ENCODE measurements around the gene GNPAT. TPM values are rescaled to one million over a fixed set of nuclear protein-coding genes. Genes with fewer than 3 reads are reported as not detected.

The GNPAT gene
- polyA plus RNA-seq, 1 donor = 69.3 TPM

- no peak overlapping the region for H3K4me3 ChIP-seq (ENCODE audit: low read length)
- no peak for DNase-seq
- no peak overlapping the region for H3K27ac ChIP-seq (ENCODE audit: low read length)
- H3K4me1 ChIP-seq (ENCODE audit: control insufficient read depth, insufficient read depth, low read length) = no peaks in the 10 kb centered on the region
- WGBS (ENCODE audit: insufficient coverage, low lambda C conversion rate) = no CpG with 5 or more reads among the region's 5 CpGs
- H3K36me3 ChIP-seq (ENCODE audit: control insufficient read depth, insufficient read depth, low read length) = no peaks in the 10 kb centered on the region
- H3K27me3 ChIP-seq (ENCODE audit: control insufficient read depth, insufficient read depth, low read length) = no peaks in the 10 kb centered on the region
- H3K9me3 ChIP-seq (ENCODE audit: control insufficient read depth, low read depth, low read length) = no peaks in the 10 kb centered on the region
Observed at GRCh38 chr1:231312432-231312788, 71.4 kb downstream of the GNPAT start.

GRCh38 chr1:231313661-231314060 is 72.6 kb downstream of the GNPAT start:
- no peak overlapping the region for H3K4me3 ChIP-seq (ENCODE audit: low read length)
- WGBS (ENCODE audit: insufficient coverage, low lambda C conversion rate) = 100% methylated on average over 1 of the region's 4 CpGs
- H3K27me3 ChIP-seq (ENCODE audit: control insufficient read depth, insufficient read depth, low read length) = no peaks in the 10 kb centered on the region
- H3K27ac ChIP-seq (ENCODE audit: low read length) = no peak overlapping the region
- DNase-seq = no peak
- H3K36me3 ChIP-seq (ENCODE audit: control insufficient read depth, insufficient read depth, low read length) = no peaks in the 10 kb centered on the region
- H3K4me1 ChIP-seq (ENCODE audit: control insufficient read depth, insufficient read depth, low read length) = no peaks in the 10 kb centered on the region
- H3K9me3 ChIP-seq (ENCODE audit: control insufficient read depth, low read depth, low read length) = no peaks in the 10 kb centered on the region

GRCh38 chr1:231315887-231316286 is 74.9 kb downstream of the GNPAT start:
- Histone ChIP-seq H3K27me3 (ENCODE audit: control insufficient read depth, insufficient read depth, low read length) (no peaks in the 10 kb centered on the region), H3K36me3 (ENCODE audit: control insufficient read depth, insufficient read depth, low read length) (no peaks in the 10 kb centered on the region), H3K27ac (ENCODE audit: low read length) (no peak overlapping the region), H3K9me3 (ENCODE audit: control insufficient read depth, low read depth, low read length) (no peaks in the 10 kb centered on the region), H3K4me1 (ENCODE audit: control insufficient read depth, insufficient read depth, low read length) (no peaks in the 10 kb centered on the region), H3K4me3 (ENCODE audit: low read length) (no peak overlapping the region)
- peak in 1 of 2 donors; percentile 6 for DNase-seq
- WGBS (ENCODE audit: insufficient coverage, low lambda C conversion rate) = no CpG with 5 or more reads among the region's 11 CpGs

GRCh38 chr1:231317306-231318014 is 76.4 kb downstream of the GNPAT start:
- no peaks in the 10 kb centered on the region for H3K4me1 ChIP-seq (ENCODE audit: control insufficient read depth, insufficient read depth, low read length)
- WGBS (ENCODE audit: insufficient coverage, low lambda C conversion rate) = no CpG with 5 or more reads among the region's 44 CpGs
- no peak for DNase-seq
- H3K27me3 ChIP-seq (ENCODE audit: control insufficient read depth, insufficient read depth, low read length) = no peaks in the 10 kb centered on the region
- H3K36me3 ChIP-seq (ENCODE audit: control insufficient read depth, insufficient read depth, low read length) = no peaks in the 10 kb centered on the region
- H3K9me3 ChIP-seq (ENCODE audit: control insufficient read depth, low read depth, low read length) = no peaks in the 10 kb centered on the region
- no peak overlapping the region for H3K27ac ChIP-seq (ENCODE audit: low read length)
- H3K4me3 ChIP-seq (ENCODE audit: low read length) = no peak overlapping the region

GRCh38 chr1:231318015-231318355 is 77.0 kb downstream of the GNPAT start:
- H3K27ac ChIP-seq (ENCODE audit: low read length) = no peak overlapping the region
- no peaks in the 10 kb centered on the region for H3K27me3 ChIP-seq (ENCODE audit: control insufficient read depth, insufficient read depth, low read length)
- H3K4me3 ChIP-seq (ENCODE audit: low read length) = no peak overlapping the region
- no peaks in the 10 kb centered on the region for H3K4me1 ChIP-seq (ENCODE audit: control insufficient read depth, insufficient read depth, low read length)
- DNase-seq = no peak
- no peaks in the 10 kb centered on the region for H3K9me3 ChIP-seq (ENCODE audit: control insufficient read depth, low read depth, low read length)
- no CpG with 5 or more reads among the region's 15 CpGs for WGBS (ENCODE audit: insufficient coverage, low lambda C conversion rate)
- no peaks in the 10 kb centered on the region for H3K36me3 ChIP-seq (ENCODE audit: control insufficient read depth, insufficient read depth, low read length)

- Histone ChIP-seq H3K9me3 (ENCODE audit: control insufficient read depth, low read depth, low read length) (no peaks in the 10 kb centered on the region), H3K4me1 (ENCODE audit: control insufficient read depth, insufficient read depth, low read length) (no peaks in the 10 kb centered on the region), H3K27me3 (ENCODE audit: control insufficient read depth, insufficient read depth, low read length) (no peaks in the 10 kb centered on the region), H3K36me3 (ENCODE audit: control insufficient read depth, insufficient read depth, low read length) (no peaks in the 10 kb centered on the region), H3K4me3 (ENCODE audit: low read length) (no peak overlapping the region), H3K27ac (ENCODE audit: low read length) (no peak overlapping the region)
- WGBS (ENCODE audit: insufficient coverage, low lambda C conversion rate) = no CpG with 5 or more reads among the region's 4 CpGs
- DNase-seq = no peak
Observed at GRCh38 chr1:231318568-231318967, 77.6 kb downstream of the GNPAT start.

GRCh38 chr1:231319080-231319479 is 78.1 kb downstream of the GNPAT start:
- no peaks in the 10 kb centered on the region for H3K9me3 ChIP-seq (ENCODE audit: control insufficient read depth, low read depth, low read length)
- H3K4me1 ChIP-seq (ENCODE audit: control insufficient read depth, insufficient read depth, low read length) = no peaks in the 10 kb centered on the region
- no CpG with 5 or more reads among the region's 9 CpGs for WGBS (ENCODE audit: insufficient coverage, low lambda C conversion rate)
- no peak overlapping the region for H3K27ac ChIP-seq (ENCODE audit: low read length)
- H3K27me3 ChIP-seq (ENCODE audit: control insufficient read depth, insufficient read depth, low read length) = no peaks in the 10 kb centered on the region
- H3K4me3 ChIP-seq (ENCODE audit: low read length) = no peak overlapping the region
- H3K36me3 ChIP-seq (ENCODE audit: control insufficient read depth, insufficient read depth, low read length) = no peaks in the 10 kb centered on the region
- no peak for DNase-seq

GRCh38 chr1:231322880-231323530 is 82.0 kb downstream of the GNPAT start:
- H3K27ac ChIP-seq (ENCODE audit: low read length) = no peak overlapping the region
- no peak for DNase-seq
- no peaks in the 10 kb centered on the region for H3K9me3 ChIP-seq (ENCODE audit: control insufficient read depth, low read depth, low read length)
- no peaks in the 10 kb centered on the region for H3K36me3 ChIP-seq (ENCODE audit: control insufficient read depth, insufficient read depth, low read length)
- no peaks in the 10 kb centered on the region for H3K27me3 ChIP-seq (ENCODE audit: control insufficient read depth, insufficient read depth, low read length)
- no peaks in the 10 kb centered on the region for H3K4me1 ChIP-seq (ENCODE audit: control insufficient read depth, insufficient read depth, low read length)
- WGBS (ENCODE audit: insufficient coverage, low lambda C conversion rate) = no CpG with 5 or more reads among the region's 7 CpGs
- no peak overlapping the region for H3K4me3 ChIP-seq (ENCODE audit: low read length)

- Histone ChIP-seq H3K27me3 (ENCODE audit: control insufficient read depth, insufficient read depth, low read length) (no peaks in the 10 kb centered on the region), H3K36me3 (ENCODE audit: control insufficient read depth, insufficient read depth, low read length) (no peaks in the 10 kb centered on the region)
- 62% methylated on average over 2 of the region's 5 CpGs for WGBS (ENCODE audit: insufficient coverage, low lambda C conversion rate)
Observed at GRCh38 chr1:231324660-231325059, 83.6 kb downstream of the GNPAT start.

GRCh38 chr1:231326248-231326647 is 85.2 kb downstream of the GNPAT start:
- 100% methylated on average over 1 of the region's 1 CpG for WGBS (ENCODE audit: insufficient coverage, low lambda C conversion rate)
- Histone ChIP-seq H3K27me3 (ENCODE audit: control insufficient read depth, insufficient read depth, low read length) (no peaks in the 10 kb centered on the region), H3K4me3 (ENCODE audit: low read length) (no peak overlapping the region), H3K9me3 (ENCODE audit: control insufficient read depth, low read depth, low read length) (no peaks in the 10 kb centered on the region), H3K36me3 (ENCODE audit: control insufficient read depth, insufficient read depth, low read length) (no peaks in the 10 kb centered on the region), H3K4me1 (ENCODE audit: control insufficient read depth, insufficient read depth, low read length) (no peaks in the 10 kb centered on the region), H3K27ac (ENCODE audit: low read length) (no peak overlapping the region)
- DNase-seq = no peak

More at GRCh38 chr1:231324660-231325059, 83.6 kb downstream of the GNPAT start:
- no peak overlapping the region for H3K4me3 ChIP-seq (ENCODE audit: low read length)
- no peak for DNase-seq
- H3K27ac ChIP-seq (ENCODE audit: low read length) = no peak overlapping the region
- no peaks in the 10 kb centered on the region for H3K4me1 ChIP-seq (ENCODE audit: control insufficient read depth, insufficient read depth, low read length)
- no peaks in the 10 kb centered on the region for H3K9me3 ChIP-seq (ENCODE audit: control insufficient read depth, low read depth, low read length)
